ENCODE data around the gene RANGAP1. TPM values are rescaled to one million over a fixed set of nuclear protein-coding genes. Genes with fewer than 3 reads are reported as not detected.

Gene RANGAP1
- total and polyA plus RNA-seq, 2 of the 4 experiments (the other 2 are of a cell fraction) = 71.2 to 148 TPM

DNA sequence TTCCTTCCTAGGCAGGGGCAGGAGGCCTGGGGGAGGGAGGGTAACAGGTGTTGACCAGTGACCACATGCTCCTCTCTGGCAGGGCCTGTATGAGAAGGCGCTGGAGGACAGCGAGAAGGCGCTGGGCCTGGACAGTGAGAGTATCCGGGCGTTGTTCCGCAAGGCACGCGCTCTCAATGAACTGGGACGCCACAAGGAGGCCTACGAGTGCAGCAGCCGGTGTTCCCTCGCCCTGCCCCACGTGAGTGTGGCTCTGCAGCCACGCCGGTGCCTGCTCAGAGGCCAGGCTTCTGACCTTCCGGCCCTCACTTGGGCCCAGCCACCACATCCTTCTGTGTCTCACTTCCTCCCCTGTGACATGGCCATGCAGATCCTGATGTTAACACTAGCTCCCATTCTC is 41.1 kb upstream of the RANGAP1 start:
- Histone ChIP-seq H3K4ac (ENCODE audit: low read depth, low read length) (no peak overlapping the region), H3K27ac (ENCODE audit: insufficient read depth, low read length) (no peak overlapping the region), H3K36me3 (ENCODE audit: control insufficient read depth, insufficient read depth, low read length) (peaks cover 79% of the 10 kb centered on the region), H2BK5ac (ENCODE audit: low read depth, low read length, poor library complexity, severe bottlenecking) (no peak overlapping the region), H4K5ac (ENCODE audit: low read depth, low read length) (no peak overlapping the region), H3K4me2 (ENCODE audit: low read depth, low read length) (no peak overlapping the region), H3K9me3 (ENCODE audit: control insufficient read depth, insufficient read depth, low read length) (no peaks in the 10 kb centered on the region), H3K79me1 (ENCODE audit: low read depth in 1 of 2, low read length in 2 of 2) (peaks cover 23 to 66% of the 10 kb centered on the region in 2 experiments), H2BK15ac (ENCODE audit: low read depth, low read length) (no peak overlapping the region), H4K91ac (ENCODE audit: insufficient read depth, low read depth, low read length) (no peak overlapping the region), H2AFZ (replicated peaks; ENCODE audit: low read length, poor library complexity) (no peak overlapping the region), H4K8ac (ENCODE audit: low read depth in 2 of 2, low read length in 2 of 2) (no peak overlapping the region), H3K4me3 (ENCODE audit: insufficient read depth, low read depth, low read length) (no peak overlapping the region), H2AK5ac (ENCODE audit: low read depth, low read length) (no peak overlapping the region), H3K4me1 (ENCODE audit: control insufficient read depth, insufficient read depth, low read length) (peaks cover 2% of the 10 kb centered on the region; the same call in 1 of the 2 replicates), H3K14ac (replicated peaks; ENCODE audit: low read depth, low read length) (no peak overlapping the region), H4K20me1 (ENCODE audit: insufficient read depth, low read length) (peaks cover 34% of the 10 kb centered on the region), H3K18ac (ENCODE audit: low read depth, low read length) (no peak overlapping the region), H2BK120ac (ENCODE audit: low read depth, low read length) (no peak overlapping the region), H3K56ac (ENCODE audit: extremely low read depth, insufficient read depth, low read length) (no peak overlapping the region), H2BK20ac (ENCODE audit: low read depth, low read length) (no peak overlapping the region), H2AK9ac (replicated peaks; ENCODE audit: low read depth, low read length, poor library complexity) (no peak overlapping the region), H3K9me1 (ENCODE audit: insufficient read depth, low read length) (peaks cover 23% of the 10 kb centered on the region), H3K9ac (ENCODE audit: low read depth, low read length) (no peak overlapping the region), H3K23ac (ENCODE audit: low read depth, low read length) (no peak overlapping the region), H3K27me3 (ENCODE audit: control insufficient read depth, insufficient read depth, low read length) (no peaks in the 10 kb centered on the region)
- TF ChIP-seq, protein P1, sequence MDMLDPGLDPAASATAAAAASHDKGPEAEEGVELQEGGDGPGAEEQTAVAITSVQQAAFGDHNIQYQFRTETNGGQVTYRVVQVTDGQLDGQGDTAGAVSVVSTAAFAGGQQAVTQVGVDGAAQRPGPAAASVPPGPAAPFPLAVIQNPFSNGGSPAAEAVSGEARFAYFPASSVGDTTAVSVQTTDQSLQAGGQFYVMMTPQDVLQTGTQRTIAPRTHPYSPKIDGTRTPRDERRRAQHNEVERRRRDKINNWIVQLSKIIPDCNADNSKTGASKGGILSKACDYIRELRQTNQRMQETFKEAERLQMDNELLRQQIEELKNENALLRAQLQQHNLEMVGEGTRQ (IDR thresholded peaks at IDR 0.05; ENCODE audit: low read depth, low read length) = no peak
- TF ChIP-seq, protein P2, sequence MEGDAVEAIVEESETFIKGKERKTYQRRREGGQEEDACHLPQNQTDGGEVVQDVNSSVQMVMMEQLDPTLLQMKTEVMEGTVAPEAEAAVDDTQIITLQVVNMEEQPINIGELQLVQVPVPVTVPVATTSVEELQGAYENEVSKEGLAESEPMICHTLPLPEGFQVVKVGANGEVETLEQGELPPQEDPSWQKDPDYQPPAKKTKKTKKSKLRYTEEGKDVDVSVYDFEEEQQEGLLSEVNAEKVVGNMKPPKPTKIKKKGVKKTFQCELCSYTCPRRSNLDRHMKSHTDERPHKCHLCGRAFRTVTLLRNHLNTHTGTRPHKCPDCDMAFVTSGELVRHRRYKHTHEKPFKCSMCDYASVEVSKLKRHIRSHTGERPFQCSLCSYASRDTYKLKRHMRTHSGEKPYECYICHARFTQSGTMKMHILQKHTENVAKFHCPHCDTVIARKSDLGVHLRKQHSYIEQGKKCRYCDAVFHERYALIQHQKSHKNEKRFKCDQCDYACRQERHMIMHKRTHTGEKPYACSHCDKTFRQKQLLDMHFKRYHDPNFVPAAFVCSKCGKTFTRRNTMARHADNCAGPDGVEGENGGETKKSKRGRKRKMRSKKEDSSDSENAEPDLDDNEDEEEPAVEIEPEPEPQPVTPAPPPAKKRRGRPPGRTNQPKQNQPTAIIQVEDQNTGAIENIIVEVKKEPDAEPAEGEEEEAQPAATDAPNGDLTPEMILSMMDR (conservative IDR thresholded peaks at IDR 0.05; ENCODE audit: low read depth, low read length) = no peak
- TF ChIP-seq SMC3 (IDR thresholded peaks at IDR 0.05; ENCODE audit: low read depth, low read length) (no peak), RCOR1 (IDR thresholded peaks at IDR 0.05; ENCODE audit: insufficient replicate concordance, low read length) (no peak), CEBPB (IDR thresholded peaks at IDR 0.05; ENCODE audit: low read depth, low read length) (no peak)
- no TSS peak for BruUV-seq (replicated peaks)
- ATAC-seq (ENCODE audit: low read depth) = no peak
- dilution Hi-C loops (cut with HindIII; ENCODE audit: low sequenced_read_pairs, unreplicated experiment) (no loop called here), intact Hi-C loops (cut with micrococcal nuclease) (no loop called here), in situ Hi-C loops (cut with MboI; ENCODE audit: low sequenced_read_pairs) (no loop called here)
- DNase-seq = no peak
- WGBS, 2 experiments (ENCODE audit: extremely low coverage in 2 of 2, insufficient read length in 1 of 2) = 94% methylated on average over 16 of the region's 16 CpGs; no CpG with 5 or more reads in 1 of the 2 experiments
- ChIA-PET CTCF (no interaction called here), POLR2A (ENCODE audit: unreplicated experiment) (no interaction called here)
